GOT3 (cell line): ENCODE results near the gene TMEM209.
"Not testable (repeated sequence)": the region's sequence is repeated elsewhere in the genome, so short reads cannot be mapped to it uniquely, and the experiment has no call there.

ENCODE experiments used
- DNase-seq: peaks from one replicate; lab custom pipeline; 2025; ENCODE audit warnings: mixed read lengths; lab: John Stamatoyannopoulos, UW

Gene TMEM209

DNA sequence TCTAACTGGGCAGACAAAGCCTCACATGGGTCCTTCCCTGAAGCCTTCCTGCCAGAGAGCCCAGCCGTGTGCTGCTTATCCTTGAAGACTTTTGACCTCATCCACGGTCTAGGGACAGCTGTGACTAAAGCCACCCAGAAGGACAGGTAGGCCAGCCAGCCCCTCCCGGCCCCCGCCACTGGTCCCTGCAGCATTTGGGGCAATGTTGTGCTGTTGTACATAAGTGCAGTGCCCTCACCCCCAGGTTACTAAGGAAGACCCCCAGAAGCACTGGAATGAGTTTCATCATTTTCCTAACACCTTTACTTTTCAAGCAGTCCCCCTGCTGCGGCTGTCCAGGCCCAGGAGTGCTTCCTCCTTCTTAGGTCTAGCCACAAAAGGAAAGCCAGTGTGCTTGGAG is 43.0 kb downstream of the TMEM209 start:
- DNase-seq = no peak

DNA sequence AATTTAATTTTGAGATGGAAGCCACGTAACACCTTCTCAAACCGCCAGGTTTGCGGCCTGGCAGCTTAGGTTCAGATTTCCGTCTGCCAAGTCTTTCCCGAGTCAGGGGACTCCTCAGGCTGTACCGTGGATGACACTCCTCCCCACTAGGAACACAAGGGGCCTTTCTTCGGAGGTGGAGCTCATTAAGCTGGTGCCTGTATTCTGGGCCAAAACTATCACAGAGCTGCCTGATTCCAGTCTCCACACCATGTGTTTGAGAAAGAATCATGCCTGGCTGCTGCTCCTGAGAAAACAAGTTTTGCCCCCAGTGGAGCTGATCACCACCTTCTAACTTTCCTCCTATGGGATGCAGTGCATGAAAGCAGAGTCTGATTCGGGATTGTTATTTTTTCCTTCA is 44.8 kb downstream of the TMEM209 start:
- DNase-seq = no peak

DNA sequence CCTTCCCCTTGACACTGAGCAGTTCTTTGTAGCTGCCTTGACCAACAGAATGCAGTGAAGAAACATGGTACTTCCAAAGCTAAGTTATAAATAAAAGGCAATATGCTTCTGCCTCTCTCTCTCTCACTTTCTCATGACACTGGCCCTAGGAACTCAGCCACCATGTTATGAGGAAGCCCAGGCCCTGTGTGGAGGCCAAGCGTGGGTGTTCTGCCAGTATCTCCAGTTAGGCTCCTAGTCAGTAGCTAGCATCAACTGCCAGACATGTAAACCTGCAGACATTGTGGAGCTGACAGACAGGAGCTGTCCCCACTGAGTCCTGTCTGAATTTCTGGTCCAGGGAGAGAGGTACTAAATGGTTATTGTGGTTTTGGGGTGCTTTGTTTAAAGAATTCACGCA is 45.2 kb downstream of the TMEM209 start:
- no peak for DNase-seq

DNA sequence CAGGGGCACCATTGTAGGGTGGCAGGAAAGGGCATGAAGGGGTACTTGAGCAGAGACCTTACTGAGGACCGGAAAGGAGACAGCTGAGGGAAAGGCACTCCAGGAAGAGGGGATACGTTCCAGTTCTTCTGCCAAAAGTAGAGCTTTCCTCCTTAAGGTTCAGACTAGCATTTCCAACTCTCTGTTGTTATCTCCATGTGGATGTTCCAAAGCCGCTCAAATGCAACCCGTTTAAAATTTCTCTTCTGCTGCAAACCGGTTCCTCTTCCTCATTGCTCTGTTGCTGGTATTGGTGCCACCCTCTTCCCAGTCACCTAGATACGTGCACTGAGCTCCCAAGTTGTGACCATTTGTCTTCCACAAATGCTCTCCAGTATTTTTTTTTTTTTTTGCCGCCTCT is 47.5 kb downstream of the TMEM209 start:
- DNase-seq = no peak

DNA sequence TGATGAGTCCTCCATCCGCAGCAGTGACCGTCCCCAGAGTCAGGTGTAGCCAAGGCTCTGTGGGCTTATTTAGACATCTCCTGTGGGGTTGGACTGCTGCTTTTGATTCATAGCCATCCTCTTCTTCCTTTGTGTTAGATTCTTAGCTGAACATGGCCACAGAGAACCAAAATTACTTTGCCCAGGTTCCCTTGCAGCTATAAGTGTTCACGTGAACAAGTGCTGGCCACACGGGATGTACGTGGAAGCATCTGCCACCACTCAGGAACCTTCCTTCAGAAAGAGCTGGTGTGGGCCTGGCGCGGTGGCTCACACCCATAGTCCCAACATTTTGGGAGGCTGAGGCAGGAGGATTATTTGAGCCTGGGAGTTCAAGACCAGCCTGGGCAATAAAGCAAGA is 49.1 kb downstream of the TMEM209 start:
- no peak for DNase-seq

DNA sequence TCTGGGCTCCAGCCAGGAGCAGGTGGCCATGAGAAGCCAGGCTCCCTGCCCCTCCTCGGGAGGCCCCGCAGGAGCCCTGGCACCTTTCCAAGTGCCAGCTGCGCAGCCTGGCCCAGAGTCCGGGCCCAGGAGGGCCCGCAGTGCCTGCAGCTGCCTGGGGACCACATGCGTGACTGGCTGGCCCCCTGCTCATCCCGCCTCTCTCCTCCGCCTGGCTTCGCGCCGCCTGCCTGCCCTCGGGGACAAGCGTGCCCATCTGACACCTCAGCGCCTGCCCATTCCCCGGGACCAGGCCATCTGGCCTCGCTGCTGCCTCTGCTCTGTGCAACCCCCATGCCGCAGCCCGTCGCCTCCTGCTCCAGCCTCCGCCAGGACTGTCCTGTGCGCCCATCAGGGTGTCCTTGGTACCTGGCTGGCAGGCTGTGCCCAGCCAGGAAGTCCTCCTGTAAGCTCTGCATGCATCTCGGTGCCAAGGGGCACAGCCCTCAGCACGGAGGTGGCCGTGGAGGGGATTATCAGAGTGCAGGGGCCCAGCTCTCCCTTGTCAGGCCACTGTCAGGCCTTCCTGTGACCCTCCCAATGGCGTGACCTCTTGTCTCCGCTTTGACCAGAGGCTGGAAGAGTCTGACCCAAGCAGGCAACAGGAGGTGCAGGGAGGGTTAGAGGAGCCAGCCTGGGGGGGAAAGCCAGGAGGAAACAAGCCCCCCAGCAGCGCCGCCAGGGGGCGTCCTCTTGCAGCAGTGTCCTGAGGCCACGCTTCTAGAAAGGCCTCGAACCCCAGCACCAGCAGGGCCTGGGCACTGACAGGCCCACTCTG is 50.5 kb downstream of the TMEM209 start:
- DNase-seq = no peak

DNA sequence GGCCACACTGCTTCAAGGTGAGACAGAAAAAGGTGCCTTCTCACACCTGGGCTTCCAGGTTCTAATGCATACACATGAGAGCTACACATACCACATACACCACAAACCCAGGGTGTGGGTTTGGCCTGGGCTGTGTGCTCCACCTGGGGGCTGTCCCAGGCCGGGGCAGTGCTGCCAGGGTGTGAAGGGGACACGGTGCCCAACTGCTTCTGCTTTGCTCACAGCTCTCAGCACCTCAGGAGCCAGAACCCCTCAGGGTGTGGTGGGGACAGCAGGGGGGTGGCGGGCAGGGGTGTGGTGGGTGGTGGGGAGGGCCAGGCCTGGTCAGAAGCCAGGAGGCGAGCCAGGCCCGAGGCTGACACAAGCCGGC is 51.1 kb downstream of the TMEM209 start:
- no peak for DNase-seq

DNA sequence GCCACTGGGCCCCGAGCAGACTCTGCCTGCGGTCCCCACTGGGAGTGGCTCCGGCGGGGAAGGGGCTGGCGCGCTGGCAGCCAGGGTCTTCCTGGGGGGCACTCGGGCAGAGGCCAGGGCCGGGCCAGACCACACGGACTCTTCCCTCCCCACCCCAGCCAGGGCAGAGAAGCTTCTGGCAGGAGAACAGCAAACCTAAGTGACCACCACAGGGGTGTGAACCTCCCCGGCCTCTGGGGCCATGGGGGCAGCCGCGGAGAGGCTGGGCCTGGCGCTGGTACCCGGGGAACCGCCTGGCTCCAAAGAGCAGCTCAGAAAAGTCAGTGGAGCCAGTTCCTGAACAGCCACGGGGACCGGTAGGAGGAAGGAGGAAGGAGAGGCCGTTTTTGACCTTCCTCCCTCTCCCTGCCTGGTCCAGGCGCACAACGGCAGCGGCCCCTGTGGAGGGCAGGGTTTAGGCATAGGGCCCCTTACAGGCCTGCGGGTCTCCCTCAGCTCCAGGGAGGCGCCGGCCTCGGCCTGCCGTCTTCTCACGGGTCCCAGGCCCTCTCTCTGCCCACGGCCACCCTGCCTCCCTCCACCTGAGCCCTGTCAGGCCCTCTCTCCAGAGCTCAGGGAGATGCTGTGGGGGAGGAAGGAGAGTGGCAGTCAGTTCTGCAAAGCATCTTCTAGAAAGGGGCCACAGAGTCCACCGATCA is 51.8 kb downstream of the TMEM209 start:
- DNase-seq = no peak

DNA sequence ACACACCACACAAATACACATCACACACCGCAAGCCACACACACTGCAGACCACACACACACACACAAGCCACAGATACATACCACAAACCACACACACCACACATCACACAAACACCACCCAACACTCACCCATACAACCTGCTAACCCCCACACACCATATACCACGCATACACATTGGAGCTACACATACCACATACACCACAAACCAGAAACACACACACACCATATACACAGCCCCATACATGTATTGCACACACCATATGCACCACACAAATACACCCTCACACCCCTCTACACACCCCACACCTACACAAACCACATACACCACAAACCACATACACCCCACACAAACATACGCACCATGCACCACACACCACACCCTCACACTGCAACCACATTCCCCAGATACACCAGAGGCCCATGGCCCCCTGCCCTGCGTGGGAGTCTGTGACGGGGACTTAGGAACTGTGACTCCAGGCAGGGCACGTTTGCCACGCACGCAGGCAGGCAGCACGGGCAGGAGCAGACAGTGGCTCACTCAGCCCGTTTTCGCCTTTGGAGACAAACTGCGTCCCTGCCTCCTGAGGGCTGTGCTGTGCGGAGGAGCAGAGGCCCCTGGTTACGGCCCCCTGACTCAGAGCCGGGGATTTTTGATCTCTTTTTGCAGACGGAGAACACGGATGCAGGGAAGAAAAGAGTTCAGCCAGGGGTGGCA is 52.6 kb downstream of the TMEM209 start:
- no peak for DNase-seq

DNA sequence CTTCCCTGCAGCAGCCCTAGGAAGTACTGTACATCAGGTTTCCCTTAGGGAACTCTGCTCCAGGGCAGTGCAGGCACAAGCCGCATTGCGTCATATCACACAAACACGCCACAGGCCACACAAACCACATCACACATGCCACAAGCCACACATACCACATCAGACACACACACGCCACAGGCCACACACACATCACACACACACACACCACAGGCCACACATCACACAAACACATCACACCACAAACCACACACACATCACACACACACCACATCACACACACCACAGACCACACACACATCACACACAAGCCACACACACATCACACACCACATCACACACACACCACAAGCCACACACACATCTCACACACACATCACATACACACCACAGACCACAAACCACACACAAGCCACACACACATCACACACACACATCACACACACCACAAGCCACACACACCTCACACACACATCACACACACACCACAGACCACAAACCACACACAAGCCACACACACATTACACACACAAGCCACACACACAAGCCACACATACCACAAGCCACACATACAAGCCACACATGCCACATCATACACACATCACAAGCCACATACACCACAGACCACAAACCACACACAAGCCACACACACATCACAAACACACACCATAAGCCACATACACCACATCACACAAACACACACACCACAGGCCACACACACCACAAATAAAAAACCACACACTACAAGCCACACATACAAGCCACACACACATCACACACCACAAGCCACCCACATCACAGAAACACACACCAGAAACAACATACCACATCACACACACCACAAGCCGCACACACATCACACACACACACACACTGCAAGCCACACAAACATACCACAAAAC is 53.4 kb downstream of the TMEM209 start:
- DNase-seq = no peak

DNA sequence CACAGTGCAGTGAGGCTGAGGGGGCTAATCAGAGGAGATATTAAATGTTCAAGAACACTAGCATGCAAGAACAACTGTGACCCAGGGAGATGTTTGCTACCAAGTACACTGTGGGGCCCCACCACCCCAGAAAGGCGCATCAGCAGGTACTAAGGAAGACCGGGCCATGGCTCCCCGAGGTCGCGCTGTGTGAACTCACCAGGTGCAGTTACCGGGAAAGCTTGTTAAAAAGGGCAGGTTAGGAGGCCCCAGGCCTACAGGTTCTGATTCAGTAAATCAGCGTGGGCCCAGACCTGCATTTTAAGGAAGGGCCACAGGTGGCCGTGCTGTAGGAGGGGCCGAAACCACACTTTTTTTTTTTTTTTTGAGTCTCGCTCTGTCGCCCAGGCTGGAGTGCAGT is 54.6 kb downstream of the TMEM209 start:
- DNase-seq = no peak

DNA sequence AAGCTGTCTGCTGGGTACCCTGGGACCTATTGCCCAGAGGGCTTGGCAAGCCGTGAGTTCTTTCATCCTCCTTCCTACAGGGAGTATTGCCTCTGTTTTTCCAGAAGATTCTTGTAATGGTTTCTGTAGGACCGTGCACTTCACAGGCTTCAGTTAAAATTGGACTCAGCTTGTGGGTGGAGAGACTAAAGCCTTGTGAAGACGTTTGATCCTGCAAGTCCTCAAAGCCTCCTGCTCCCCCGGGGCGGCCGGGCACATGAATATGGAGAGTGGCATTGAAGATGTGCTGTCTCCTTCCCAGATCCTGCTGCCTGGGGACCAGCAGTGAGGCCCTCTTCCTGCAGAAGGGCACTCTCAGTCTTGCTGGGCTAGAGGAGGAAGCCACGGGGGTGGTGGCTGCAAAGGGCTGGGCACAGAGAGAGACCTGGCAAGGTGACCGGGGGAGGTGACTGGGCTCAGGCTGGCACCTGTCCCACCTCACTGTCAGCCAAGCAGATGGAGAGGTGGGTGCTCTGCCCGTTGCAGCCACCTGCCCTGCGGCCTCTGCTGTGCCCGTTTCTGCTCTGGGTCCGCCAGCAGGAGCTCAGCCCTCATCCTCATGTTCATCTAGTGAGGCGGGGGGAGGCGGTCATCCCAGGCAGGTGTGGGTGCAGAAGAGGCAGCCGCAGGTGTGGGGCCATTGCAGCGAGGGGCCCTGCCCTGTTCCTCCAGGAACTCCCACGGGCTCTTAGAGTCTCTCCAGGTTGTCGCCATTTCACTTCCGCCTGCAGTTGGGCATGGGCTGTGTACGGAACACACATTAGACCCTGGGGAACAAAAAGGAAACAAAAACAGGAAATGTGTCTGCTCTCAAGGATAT is 55.7 kb downstream of the TMEM209 start:
- DNase-seq = no peak

DNA sequence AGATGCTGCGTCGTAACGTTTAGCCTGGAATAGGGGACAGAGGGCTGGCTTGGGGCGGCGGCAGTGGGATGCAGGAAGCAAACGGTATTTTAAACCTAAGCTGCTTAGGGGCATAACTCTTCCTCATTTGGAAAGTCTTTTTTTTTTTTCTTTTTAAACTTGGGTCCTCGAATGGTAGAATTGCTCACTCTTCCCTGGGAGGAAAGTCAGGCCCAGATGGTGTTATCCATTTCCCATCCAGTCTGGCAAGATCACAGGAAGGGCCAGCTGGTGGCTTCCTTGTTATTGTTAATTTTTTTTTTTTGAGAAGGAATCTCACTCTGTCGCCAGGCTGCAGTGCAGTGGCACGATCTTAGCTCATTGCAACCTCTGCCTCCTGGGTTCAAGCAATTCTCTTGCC is 56.6 kb downstream of the TMEM209 start:
- DNase-seq = no peak

DNA sequence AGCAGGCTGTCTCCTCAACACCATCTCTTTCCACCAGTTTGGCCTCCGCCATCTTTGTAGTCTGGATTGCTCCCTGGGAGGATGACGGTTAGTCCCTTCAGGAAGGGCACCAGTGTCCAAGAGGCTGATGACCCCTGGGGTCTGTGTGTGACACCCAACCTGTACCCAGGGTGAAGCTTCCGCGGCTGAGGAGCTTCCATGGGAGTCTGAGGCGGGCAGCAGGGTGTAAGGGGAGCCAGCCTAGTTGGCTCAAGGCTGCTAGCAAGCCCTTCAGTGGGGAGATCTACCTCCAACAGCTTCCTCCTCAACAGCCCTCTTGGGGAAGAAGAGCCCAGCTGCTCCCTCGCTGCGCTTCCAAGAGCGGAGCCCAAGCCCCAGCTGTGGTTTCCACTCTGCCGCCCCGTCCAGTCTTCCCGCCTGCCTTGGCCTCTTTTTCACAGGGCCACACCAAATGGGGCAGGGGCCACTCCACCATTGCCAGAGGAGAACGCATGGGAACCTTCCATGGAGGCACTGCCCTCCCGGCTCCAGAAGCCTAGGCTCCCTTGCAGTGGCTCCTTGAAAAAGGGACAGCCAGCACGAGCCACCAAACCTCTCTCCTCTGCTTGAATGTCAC is 57.4 kb downstream of the TMEM209 start:
- DNase-seq = no peak

DNA sequence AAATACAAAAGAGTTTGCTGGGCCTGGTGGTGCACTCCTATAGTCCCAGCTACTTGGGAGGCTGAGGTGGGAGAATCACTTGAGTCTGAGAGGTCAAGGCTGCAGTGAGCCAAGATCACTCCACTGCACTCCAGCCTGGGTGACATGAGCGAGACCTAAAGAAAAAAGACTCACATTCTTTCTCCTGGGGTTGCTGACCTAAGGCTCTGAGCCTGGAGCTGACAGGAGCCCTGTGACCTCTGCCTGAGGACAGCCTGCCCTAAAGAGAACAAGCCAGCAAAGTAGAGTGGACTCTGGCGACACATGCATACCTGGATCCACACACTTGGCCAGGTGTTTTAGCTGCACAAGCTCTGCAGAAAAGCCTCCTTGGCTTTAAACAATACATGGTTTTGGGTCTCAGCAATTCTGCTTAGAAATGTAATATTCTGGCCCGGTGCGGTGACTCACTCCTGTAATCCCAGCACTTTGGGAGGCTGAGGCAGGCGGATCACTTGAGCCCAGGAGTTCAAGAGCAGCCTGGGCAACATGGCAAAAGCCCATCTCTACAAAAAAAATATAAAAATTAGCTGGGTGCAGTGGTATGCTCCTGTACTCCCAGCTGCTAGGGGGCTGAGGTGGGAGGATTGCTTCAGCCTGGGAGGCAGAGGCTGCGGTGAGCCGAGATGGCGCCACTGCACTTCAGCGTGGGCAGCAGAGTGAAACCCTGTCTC is 58.4 kb downstream of the TMEM209 start:
- no peak for DNase-seq

DNA sequence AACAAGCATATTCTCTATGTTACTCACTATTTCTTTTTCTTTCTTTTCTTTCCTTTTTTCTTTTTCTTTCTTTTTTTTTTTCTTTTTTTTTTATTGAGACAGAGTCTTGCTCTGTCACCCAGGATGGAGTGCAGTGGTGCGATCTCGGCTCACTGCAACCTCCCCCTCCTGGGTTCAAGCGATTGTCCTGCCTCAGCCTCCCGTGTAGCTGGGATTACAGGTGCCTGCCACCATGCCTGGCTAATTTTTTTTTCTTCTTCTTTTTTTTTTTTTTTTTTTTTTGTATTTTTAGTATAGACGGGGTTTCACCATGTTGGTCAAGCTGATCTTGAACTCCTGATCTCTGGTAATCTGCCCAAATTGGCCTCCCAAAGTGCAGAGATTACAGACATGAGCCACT is 59.1 kb downstream of the TMEM209 start:
- DNase-seq = not testable (repeated sequence)

DNA sequence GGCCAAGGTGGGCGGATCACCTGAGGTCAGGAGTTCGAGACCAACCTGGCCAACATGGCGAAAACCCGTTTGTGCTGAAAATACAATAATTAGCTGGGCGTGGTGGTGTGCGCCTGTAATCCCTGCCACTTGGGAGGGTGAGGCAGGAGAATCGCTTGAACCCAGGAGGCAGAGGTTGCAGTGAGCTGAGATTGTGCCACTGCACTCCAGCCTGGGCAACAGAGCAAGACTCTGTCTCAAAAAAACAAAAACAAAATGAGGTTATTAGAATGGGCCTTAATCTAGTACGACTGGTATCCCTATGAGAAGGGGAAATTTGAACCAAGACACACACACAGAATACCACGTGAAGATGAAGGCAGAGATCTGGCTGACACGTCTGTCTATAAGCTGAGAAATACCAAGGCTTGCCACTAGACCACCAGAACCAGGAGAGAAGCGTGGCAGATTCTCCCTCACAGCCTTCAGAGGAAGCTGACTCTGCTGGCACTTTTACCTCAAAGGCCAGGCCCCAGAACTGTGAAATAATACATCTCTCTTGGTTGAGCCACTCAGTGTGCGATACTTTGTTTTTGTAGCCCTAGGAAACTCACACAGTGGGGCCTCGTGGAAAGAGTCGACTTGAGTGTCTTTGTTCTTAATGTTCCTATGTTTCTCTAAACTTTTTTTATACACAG is 59.6 kb downstream of the TMEM209 start:
- no peak for DNase-seq

DNA sequence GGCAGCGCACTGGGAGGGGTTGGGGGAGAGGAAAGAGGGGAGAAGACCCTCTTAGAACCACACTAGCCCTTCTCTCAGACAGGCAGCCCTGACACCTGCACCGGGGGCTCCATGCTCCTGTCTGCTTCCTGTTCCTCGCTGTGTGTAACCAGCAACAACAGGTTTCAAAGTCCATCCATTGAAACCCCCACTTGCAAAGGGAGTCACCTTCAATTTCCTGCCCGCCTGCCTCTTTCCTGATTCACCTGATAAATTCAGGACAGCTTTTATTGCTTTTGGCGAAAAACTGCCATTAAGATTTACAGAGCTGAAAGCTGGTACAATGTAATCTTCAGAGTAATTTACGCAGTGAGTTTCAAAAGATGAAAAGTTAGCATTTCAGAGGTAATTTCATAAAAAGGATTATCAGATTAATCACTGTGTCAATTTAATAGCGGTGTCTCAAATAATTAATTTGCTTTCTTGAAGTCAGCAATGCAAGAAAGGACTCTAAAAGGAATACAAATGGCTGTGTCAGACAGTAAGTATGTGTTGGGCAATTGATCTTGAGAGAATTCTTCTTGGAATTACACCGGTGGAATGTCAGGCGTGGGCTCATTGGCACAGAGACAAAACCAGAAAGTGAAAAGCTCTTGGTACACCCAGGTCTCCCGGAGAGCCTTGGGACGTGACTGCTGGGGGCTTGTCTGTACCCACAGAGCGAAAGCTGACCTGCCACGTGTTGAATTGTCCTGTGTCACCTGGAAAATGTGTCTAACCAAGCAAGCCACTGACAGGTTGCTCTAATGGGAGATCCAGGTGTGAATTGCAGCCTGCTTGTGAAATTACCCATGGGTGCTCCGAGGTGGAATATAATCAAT is 60.7 kb downstream of the TMEM209 start:
- no peak for DNase-seq

DNA sequence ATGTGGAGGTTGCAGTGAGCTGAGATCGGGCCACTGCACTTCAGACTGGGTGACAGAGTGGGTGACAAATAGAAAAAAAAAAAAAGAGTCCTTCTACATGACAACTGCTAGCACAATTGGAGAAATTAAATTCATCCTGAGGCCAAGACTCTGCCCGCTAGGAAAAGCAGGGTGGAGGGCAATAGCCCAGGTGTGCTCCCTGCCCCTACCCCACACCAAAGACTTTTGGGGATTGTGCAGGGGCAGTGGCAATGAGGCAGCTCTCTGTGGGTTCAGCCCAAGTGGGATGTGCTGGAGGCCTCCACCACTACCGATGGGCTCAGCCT is 61.3 kb downstream of the TMEM209 start:
- DNase-seq = no peak
